HCT116 (cell line): ENCODE measurements around the gene LRRIQ3. TPM values are rescaled to one million over a fixed set of nuclear protein-coding genes. Genes with fewer than 3 reads are reported as not detected.

Source experiments
- ATAC-seq: fragments of 200-7000 bp; cut with Tn5 transposase; 2 replicates; pipeline ENCODE4 v1.9.1; 2020; ENCODE audit warnings: mild to moderate bottlenecking, moderate library complexity
- BruUV-seq: library from RNA; stranded (reverse); fragments of 400-500 nt; replicated peaks from 2 replicates; lab custom pipeline; 2021; lab: Mats Ljungman, UMichigan
- CTCF ChIA-PET: fragments of 300-600 bp; sonication (Branson Sonifier 250); formaldehyde crosslinking; loops from one replicate; lab custom pipeline; 2021; ENCODE audit warnings: antibody characterized with exemption; lab: Charles Lee
- POLR2A ChIA-PET: fragments of 300-600, 350-600 bp; sonication (Branson Sonifier 250); formaldehyde crosslinking; loops from one replicate; lab custom pipeline; 2021; ENCODE audit warnings: antibody characterized with exemption; lab: Charles Lee
- RAD21 ChIA-PET, 2 experiments: fragments of 300-600 bp; sonication (Branson Sonifier 250); formaldehyde crosslinking; loops; one replicate each; lab custom pipeline; 2023; ENCODE audit warnings: low total read pairs in 2 of 2; ENCODE audit not compliant: uncharacterized antibody in 2 of 2, unreplicated experiment in 2 of 2, low non-redundant PET in 1 of 2; lab: Charles Lee
- DNase-seq: peaks from one replicate; pipeline ENCODE4 v3.0.0-alpha.2; 2010; ENCODE audit warnings: low read depth, low spot score
- H2AFZ ChIP-seq: fragments of 200-600 bp; shearing (Covaris generic), sonication (generic); 2 replicates; pipeline ENCODE4 v1.6.1; 2017; ENCODE audit warnings: low read depth, mixed run types, mixed read lengths, antibody characterized with exemption, low read length; ENCODE audit not compliant: poor library complexity, severe bottlenecking
- H3K27ac ChIP-seq: 2 replicates; pipeline ENCODE4 v1.5.1; 2012; ENCODE audit warnings: low read depth, low read length
- H3K27me3 ChIP-seq: fragments of 200-600 bp; sonication (generic); 2 replicates; pipeline ENCODE4 v1.6.1; 2016; ENCODE audit warnings: mixed run types, low read length, mixed read lengths; ENCODE audit not compliant: insufficient read depth
- H3K36me3 ChIP-seq, 2 experiments: fragments of 200-500 bp in 1 of 2; fragments of 200-600 bp in 1 of 2; sonication (Bioruptor generic) in 1 of 2; sonication (generic) in 1 of 2; 2 replicates each; pipeline versions ENCODE4 v1.5.1 to v1.6.1; 2014 to 2016; ENCODE audit warnings: low read length in 2 of 2, inconsistent platforms in 1 of 2, mixed read lengths in 1 of 2, mixed run types in 1 of 2; ENCODE audit not compliant: insufficient read depth in 2 of 2, control insufficient read depth in 1 of 2
- H3K4me1 ChIP-seq, 2 experiments: fragments of 200-600 bp in 1 of 2; sonication (generic) in 1 of 2; 2 replicates each; pipeline versions ENCODE4 v1.5.1 to v1.6.1; 2012 to 2017; ENCODE audit warnings: low read length in 2 of 2, inconsistent platforms in 1 of 2, mild to moderate bottlenecking in 1 of 2, mixed read lengths in 1 of 2, mixed run types in 1 of 2, moderate library complexity in 1 of 2; ENCODE audit not compliant: insufficient read depth in 2 of 2, control insufficient read depth in 1 of 2
- H3K4me2 ChIP-seq: fragments of 200-600 bp; sonication (generic); 2 replicates; pipeline ENCODE4 v1.6.1; 2017; ENCODE audit warnings: mixed run types, low read length, mixed read lengths
- H3K4me3 ChIP-seq, 2 experiments: fragments of 200-600 bp in 1 of 2; sonication (generic) in 1 of 2; replicated peaks in 1 of 2; 2 replicates each; pipeline ENCODE4 v1.5.1; 2011 to 2016; ENCODE audit warnings: low read length in 2 of 2, control low read depth in 1 of 2, low read depth in 1 of 2, mild to moderate bottlenecking in 1 of 2, mixed read lengths in 1 of 2, mixed run types in 1 of 2
- H3K79me2 ChIP-seq: fragments of 200-600 bp; sonication (generic); 2 replicates; pipeline ENCODE4 v1.6.1; 2017; ENCODE audit warnings: mild to moderate bottlenecking, mixed run types, low read length, moderate library complexity, mixed read lengths; ENCODE audit not compliant: insufficient read depth
- H3K9ac ChIP-seq: fragments of 200-600 bp; sonication (generic); 2 replicates; pipeline ENCODE4 v1.6.1; 2016; ENCODE audit warnings: low read length, mixed read lengths
- H3K9me2 ChIP-seq: fragments of 200-600 bp; sonication (generic), shearing (Covaris generic); 2 replicates; pipeline ENCODE4 v1.6.1; 2017; ENCODE audit warnings: mixed run types, mild to moderate bottlenecking, moderate library complexity; ENCODE audit not compliant: insufficient read depth
- H3K9me3 ChIP-seq, 2 experiments: fragments of 200-500 bp in 1 of 2; fragments of 200-600 bp in 1 of 2; sonication (Bioruptor generic) in 1 of 2; sonication (generic) in 1 of 2; 2 replicates each; pipeline ENCODE4 v1.6.1; 2014 to 2017; ENCODE audit warnings: low read length in 2 of 2, mixed read lengths in 2 of 2, inconsistent platforms in 1 of 2, low read depth in 1 of 2, mild to moderate bottlenecking in 1 of 2, mixed run types in 1 of 2, moderate library complexity in 1 of 2; ENCODE audit not compliant: control insufficient read depth in 1 of 2, insufficient read depth in 1 of 2
- H4K20me1 ChIP-seq: fragments of 200-600 bp; sonication (generic), shearing (Covaris generic); 2 replicates; pipeline ENCODE4 v1.6.1; 2017; ENCODE audit warnings: mixed run types, mild to moderate bottlenecking, moderate library complexity; ENCODE audit not compliant: insufficient read depth
- CEBPB ChIP-seq: IDR thresholded peaks from 2 replicates; pipeline ENCODE4 v1.6.1; 2012; ENCODE audit warnings: low read depth
- EGR1 ChIP-seq: IDR thresholded peaks from 2 replicates; pipeline ENCODE4 v1.6.1; 2012; ENCODE audit warnings: low read depth
- EZH2phosphoT487 ChIP-seq: fragments of 200-600 bp; IDR thresholded peaks from 2 replicates; pipeline ENCODE4 v1.6.1; 2018; ENCODE audit warnings: antibody characterized with exemption, borderline replicate concordance
- JUND ChIP-seq: IDR thresholded peaks from 2 replicates; pipeline ENCODE4 v1.6.1; 2012
- SP1 ChIP-seq: IDR thresholded peaks from 2 replicates; pipeline ENCODE4 v1.6.1; 2012; ENCODE audit warnings: low read depth
- TCF7L2 ChIP-seq: IDR thresholded peaks from 2 replicates; pipeline ENCODE4 v1.7.0; 2011; ENCODE audit warnings: borderline replicate concordance, inconsistent platforms; ENCODE audit not compliant: insufficient read depth, insufficient read length; ENCODE audit errors: extremely low read depth
- intact Hi-C: fragments of 100-400 bp; cut with micrococcal nuclease; formaldehyde crosslinking; loops from 2 replicates; pipeline ENCODE4 v1.10.0; 2022
- total RNA-seq: library from RNA; stranded (reverse); gene quantifications from one replicate; pipeline ENCODE4 v1.2.1, GENCODE V29; 2021; ENCODE audit not compliant: unreplicated experiment
- TF ChIP-seq, protein P1 (sequence below): IDR thresholded peaks from 2 replicates; pipeline ENCODE4 v1.6.1; 2012; ENCODE audit warnings: low read depth
- TF ChIP-seq, protein P2 (sequence below): IDR thresholded peaks from 2 replicates; pipeline ENCODE4 v1.6.1; 2012
- TF ChIP-seq, protein P3 (sequence below), 3 experiments: fragments of 200-600 bp in 1 of 3; sonication (generic) in 1 of 3; IDR thresholded peaks in 2 of 3; conservative IDR thresholded peaks in 1 of 3; 2 replicates each; pipeline ENCODE4 v1.5.1; 2012 to 2017; ENCODE audit warnings: low read depth in 2 of 3, low read length in 2 of 3, antibody characterized with exemption in 1 of 3, borderline replicate concordance in 1 of 3, control low read depth in 1 of 3, mild to moderate bottlenecking in 1 of 3, mixed read lengths in 1 of 3, mixed run types in 1 of 3, moderate library complexity in 1 of 3; ENCODE audit not compliant: insufficient read depth in 1 of 3
- TF ChIP-seq, protein P4 (sequence below): IDR thresholded peaks from 2 replicates; pipeline ENCODE4 v1.6.1; 2011; ENCODE audit warnings: mild to moderate bottlenecking, low read length, moderate library complexity; ENCODE audit not compliant: insufficient replicate concordance; ENCODE audit errors: extremely low read depth

The LRRIQ3 gene
- total RNA-seq, 1 experiment from 2014 or later = 1.1 TPM

DNA sequence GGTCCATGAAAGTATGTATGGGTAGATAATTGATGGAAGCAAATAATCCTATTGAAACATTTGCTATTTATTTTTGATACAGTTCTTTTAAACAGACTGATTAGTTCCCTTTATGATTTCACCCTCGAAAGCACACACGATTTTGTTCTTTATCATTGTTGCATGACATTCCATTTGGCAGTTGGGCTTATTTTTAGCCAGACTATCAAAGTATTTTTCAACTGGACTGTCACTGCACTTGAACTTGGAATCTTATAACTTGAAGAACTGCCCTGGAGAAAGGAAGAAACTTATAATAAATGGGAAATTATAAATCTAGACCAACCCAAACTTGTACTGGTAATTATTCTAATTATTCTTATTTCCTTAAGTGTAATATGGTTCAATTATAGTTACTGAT, 37.2 kb upstream of the LRRIQ3 start, which contains the start of gene TNNI3K:
Gene TNNI3K (plus strand): TSS at position 235 of the 400 bp plus-strand sequence. CDS start 65 bp downstream, at position 300.
- ChIA-PET CTCF (no interaction called here), POLR2A (no interaction called here), RAD21 (no interaction called here)
- no peak for DNase-seq
- ATAC-seq = no peak
- BruUV-seq = no TSS peak
- no peaks in the 10 kb centered on the region for H3K9me2 ChIP-seq
- H3K27ac ChIP-seq = no peak within 1 kb of the TSS
- H3K4me1 ChIP-seq = no peaks in the 10 kb centered on the region
- H3K9me3 ChIP-seq = no peaks in the 10 kb centered on the region
- no peaks in the 10 kb centered on the region for H3K79me2 ChIP-seq
- H3K9ac ChIP-seq = no peak within 1 kb of the TSS
- TF ChIP-seq JUND = no peak
- TF ChIP-seq, protein P1, sequence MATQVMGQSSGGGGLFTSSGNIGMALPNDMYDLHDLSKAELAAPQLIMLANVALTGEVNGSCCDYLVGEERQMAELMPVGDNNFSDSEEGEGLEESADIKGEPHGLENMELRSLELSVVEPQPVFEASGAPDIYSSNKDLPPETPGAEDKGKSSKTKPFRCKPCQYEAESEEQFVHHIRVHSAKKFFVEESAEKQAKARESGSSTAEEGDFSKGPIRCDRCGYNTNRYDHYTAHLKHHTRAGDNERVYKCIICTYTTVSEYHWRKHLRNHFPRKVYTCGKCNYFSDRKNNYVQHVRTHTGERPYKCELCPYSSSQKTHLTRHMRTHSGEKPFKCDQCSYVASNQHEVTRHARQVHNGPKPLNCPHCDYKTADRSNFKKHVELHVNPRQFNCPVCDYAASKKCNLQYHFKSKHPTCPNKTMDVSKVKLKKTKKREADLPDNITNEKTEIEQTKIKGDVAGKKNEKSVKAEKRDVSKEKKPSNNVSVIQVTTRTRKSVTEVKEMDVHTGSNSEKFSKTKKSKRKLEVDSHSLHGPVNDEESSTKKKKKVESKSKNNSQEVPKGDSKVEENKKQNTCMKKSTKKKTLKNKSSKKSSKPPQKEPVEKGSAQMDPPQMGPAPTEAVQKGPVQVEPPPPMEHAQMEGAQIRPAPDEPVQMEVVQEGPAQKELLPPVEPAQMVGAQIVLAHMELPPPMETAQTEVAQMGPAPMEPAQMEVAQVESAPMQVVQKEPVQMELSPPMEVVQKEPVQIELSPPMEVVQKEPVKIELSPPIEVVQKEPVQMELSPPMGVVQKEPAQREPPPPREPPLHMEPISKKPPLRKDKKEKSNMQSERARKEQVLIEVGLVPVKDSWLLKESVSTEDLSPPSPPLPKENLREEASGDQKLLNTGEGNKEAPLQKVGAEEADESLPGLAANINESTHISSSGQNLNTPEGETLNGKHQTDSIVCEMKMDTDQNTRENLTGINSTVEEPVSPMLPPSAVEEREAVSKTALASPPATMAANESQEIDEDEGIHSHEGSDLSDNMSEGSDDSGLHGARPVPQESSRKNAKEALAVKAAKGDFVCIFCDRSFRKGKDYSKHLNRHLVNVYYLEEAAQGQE = no peak
- no peak for TF ChIP-seq TCF7L2
- TF ChIP-seq SP1 = no peak
- TF ChIP-seq, protein P2, sequence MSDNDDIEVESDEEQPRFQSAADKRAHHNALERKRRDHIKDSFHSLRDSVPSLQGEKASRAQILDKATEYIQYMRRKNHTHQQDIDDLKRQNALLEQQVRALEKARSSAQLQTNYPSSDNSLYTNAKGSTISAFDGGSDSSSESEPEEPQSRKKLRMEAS = no peak
- no peak for TF ChIP-seq EZH2phosphoT487
- no peak for TF ChIP-seq CEBPB
- TF ChIP-seq, protein P3, sequence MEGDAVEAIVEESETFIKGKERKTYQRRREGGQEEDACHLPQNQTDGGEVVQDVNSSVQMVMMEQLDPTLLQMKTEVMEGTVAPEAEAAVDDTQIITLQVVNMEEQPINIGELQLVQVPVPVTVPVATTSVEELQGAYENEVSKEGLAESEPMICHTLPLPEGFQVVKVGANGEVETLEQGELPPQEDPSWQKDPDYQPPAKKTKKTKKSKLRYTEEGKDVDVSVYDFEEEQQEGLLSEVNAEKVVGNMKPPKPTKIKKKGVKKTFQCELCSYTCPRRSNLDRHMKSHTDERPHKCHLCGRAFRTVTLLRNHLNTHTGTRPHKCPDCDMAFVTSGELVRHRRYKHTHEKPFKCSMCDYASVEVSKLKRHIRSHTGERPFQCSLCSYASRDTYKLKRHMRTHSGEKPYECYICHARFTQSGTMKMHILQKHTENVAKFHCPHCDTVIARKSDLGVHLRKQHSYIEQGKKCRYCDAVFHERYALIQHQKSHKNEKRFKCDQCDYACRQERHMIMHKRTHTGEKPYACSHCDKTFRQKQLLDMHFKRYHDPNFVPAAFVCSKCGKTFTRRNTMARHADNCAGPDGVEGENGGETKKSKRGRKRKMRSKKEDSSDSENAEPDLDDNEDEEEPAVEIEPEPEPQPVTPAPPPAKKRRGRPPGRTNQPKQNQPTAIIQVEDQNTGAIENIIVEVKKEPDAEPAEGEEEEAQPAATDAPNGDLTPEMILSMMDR (IDR thresholded peaks at IDR 0.05 in 2 of 3, conservative IDR thresholded peaks at IDR 0.05 in 1 of 3; ENCODE audit: borderline replicate concordance in 1 of 3, insufficient read depth in 1 of 3, low read depth in 2 of 3, low read length in 2 of 3) = no peak
- TF ChIP-seq, protein P4, sequence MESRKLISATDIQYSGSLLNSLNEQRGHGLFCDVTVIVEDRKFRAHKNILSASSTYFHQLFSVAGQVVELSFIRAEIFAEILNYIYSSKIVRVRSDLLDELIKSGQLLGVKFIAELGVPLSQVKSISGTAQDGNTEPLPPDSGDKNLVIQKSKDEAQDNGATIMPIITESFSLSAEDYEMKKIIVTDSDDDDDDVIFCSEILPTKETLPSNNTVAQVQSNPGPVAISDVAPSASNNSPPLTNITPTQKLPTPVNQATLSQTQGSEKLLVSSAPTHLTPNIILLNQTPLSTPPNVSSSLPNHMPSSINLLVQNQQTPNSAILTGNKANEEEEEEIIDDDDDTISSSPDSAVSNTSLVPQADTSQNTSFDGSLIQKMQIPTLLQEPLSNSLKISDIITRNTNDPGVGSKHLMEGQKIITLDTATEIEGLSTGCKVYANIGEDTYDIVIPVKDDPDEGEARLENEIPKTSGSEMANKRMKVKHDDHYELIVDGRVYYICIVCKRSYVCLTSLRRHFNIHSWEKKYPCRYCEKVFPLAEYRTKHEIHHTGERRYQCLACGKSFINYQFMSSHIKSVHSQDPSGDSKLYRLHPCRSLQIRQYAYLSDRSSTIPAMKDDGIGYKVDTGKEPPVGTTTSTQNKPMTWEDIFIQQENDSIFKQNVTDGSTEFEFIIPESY = no peak
- no peak for TF ChIP-seq EGR1
- no peak within 1 kb of the TSS for H2AFZ ChIP-seq
- no peaks in the 10 kb centered on the region for H3K36me3 ChIP-seq
- H4K20me1 ChIP-seq = no peaks in the 10 kb centered on the region
- no peaks in the 10 kb centered on the region; the same call in 1 of the 2 replicates for H3K27me3 ChIP-seq
- H3K4me2 ChIP-seq = no peak within 1 kb of the TSS
- intact Hi-C loops = no loop called here
- H3K4me3 ChIP-seq = no peak within 1 kb of the TSS
